Measurements from ENCODE around the gene KIAA1755. TPM values are rescaled to one million over a fixed set of nuclear protein-coding genes. Genes with fewer than 3 reads are reported as not detected.

The KIAA1755 gene
- total RNA-seq, 1 experiment from 2014 or later = 0.22 TPM

DNA sequence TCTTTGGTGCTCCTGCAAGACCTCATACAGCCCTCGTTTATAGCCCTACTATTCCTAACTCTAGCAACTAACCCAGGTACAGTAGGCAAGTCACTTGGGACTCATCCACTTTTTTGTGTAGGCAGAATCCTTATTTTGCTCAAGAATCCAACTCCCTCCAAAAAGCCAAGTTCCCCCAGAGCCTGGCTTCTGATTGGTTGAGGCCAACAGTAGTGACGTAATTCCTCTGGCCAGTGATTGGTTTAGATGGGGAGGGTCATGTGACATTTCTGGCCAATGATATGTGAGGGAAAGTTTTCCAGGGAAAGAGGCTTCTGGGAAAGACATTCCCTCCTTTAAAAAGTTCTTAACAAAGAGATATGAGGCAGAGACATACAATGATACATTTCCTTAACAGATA is 32.1 kb downstream of the KIAA1755 start:
- ChIA-PET CTCF (no interaction called here), POLR2A (ENCODE audit: unreplicated experiment) (no interaction called here)
- BruUV-seq (replicated peaks) = no TSS peak
- Histone ChIP-seq H3F3A (ENCODE audit: insufficient read depth, low read depth) (no peaks in the 10 kb centered on the region; the same call in 1 of the 2 replicates), H3K36me3 (ENCODE audit: low read depth) (no peaks in the 10 kb centered on the region), H3K9me2 (ENCODE audit: insufficient read depth) (no peaks in the 10 kb centered on the region), H3K79me2 (ENCODE audit: low read depth) (no peaks in the 10 kb centered on the region), H3K27me3 (ENCODE audit: insufficient read depth, low read depth) (no peaks in the 10 kb centered on the region), H2AFZ (no peak overlapping the region), H3K4me1 (replicated peaks; ENCODE audit: insufficient read depth) (no peaks in the 10 kb centered on the region), H3K27ac (no peak overlapping the region), H3K4me2 (no peak overlapping the region), H3K4me3 (no peak overlapping the region), H4K20me1 (ENCODE audit: insufficient read depth) (no peaks in the 10 kb centered on the region), H3K9me3 (ENCODE audit: insufficient read depth, low read depth) (no peaks in the 10 kb centered on the region)
- intact Hi-C loops (cut with micrococcal nuclease; ENCODE audit: unreplicated experiment) = no loop called here
- TF ChIP-seq EZH2 (IDR thresholded peaks at IDR 0.05; ENCODE audit: low read depth) = no peak
- TF ChIP-seq, protein P1, sequence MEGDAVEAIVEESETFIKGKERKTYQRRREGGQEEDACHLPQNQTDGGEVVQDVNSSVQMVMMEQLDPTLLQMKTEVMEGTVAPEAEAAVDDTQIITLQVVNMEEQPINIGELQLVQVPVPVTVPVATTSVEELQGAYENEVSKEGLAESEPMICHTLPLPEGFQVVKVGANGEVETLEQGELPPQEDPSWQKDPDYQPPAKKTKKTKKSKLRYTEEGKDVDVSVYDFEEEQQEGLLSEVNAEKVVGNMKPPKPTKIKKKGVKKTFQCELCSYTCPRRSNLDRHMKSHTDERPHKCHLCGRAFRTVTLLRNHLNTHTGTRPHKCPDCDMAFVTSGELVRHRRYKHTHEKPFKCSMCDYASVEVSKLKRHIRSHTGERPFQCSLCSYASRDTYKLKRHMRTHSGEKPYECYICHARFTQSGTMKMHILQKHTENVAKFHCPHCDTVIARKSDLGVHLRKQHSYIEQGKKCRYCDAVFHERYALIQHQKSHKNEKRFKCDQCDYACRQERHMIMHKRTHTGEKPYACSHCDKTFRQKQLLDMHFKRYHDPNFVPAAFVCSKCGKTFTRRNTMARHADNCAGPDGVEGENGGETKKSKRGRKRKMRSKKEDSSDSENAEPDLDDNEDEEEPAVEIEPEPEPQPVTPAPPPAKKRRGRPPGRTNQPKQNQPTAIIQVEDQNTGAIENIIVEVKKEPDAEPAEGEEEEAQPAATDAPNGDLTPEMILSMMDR (conservative IDR thresholded peaks at IDR 0.05) = no peak
- peak in 1 of 2 experiments; percentile 33 for DNase-seq

DNA sequence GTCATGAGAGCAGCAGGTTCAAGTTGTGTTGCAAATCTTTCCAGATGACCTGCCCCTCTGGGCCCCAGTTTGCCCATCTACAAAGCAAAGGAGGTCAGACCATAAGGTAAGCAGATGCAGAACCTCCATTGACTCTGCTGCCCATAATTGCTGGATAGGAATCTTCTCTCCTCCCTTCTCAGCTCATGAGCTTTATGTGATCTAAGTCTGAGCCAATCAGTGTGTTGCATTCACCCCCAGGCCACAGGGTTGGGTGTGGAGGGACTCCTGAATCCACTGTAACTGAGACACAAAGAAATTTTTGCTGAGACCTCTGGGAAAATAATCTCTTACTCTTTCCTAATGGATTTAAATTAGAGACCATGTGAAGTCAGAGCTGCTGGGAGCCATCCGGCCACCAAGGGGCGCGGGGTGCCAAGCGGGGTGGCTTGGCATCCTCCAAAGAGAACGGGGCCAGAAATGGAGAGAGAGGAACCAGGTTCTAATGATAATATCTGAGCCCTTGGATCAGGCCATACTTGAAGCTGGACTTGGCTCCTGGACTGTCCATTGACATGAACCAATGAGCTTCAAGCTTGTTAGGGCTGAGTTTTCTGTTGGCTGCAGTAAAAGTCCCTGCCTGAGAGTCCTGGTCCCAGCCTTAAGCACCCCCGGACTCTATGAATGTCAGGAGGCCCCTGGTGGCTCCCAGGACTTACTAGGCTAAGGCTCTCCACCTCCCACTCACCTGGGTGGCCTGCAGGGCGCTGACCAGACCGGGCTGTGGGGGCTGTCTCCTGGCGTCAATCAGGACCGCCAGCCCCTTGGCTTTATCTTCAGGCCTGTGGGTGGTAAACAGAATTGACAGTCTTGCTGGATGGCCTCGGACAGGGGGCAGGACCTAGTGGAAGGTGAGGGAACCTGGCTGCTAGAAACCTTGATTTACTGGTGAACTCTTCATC is 32.8 kb downstream of the KIAA1755 start:
- no peaks in the 10 kb centered on the region for H3K9me2 ChIP-seq (ENCODE audit: insufficient read depth)
- H3K79me2 ChIP-seq (ENCODE audit: low read depth) = no peaks in the 10 kb centered on the region
- H3K4me3 ChIP-seq = no peak overlapping the region
- H2AFZ ChIP-seq = no peak overlapping the region
- H3K9me3 ChIP-seq (ENCODE audit: insufficient read depth, low read depth) = no peaks in the 10 kb centered on the region
- ChIA-PET CTCF (no interaction called here), POLR2A (ENCODE audit: unreplicated experiment) (no interaction called here)
- BruUV-seq (replicated peaks) = no TSS peak
- TF ChIP-seq, protein P1 (conservative IDR thresholded peaks at IDR 0.05) = no peak
- no peak for TF ChIP-seq EZH2 (IDR thresholded peaks at IDR 0.05; ENCODE audit: low read depth)
- no peaks in the 10 kb centered on the region for H3K27me3 ChIP-seq (ENCODE audit: insufficient read depth, low read depth)
- no peak overlapping the region for H3K4me2 ChIP-seq
- no peak overlapping the region for H3K27ac ChIP-seq
- no peaks in the 10 kb centered on the region for H3K4me1 ChIP-seq (replicated peaks; ENCODE audit: insufficient read depth)
- intact Hi-C loops (cut with micrococcal nuclease; ENCODE audit: unreplicated experiment) = no loop called here
- no peaks in the 10 kb centered on the region for H4K20me1 ChIP-seq (ENCODE audit: insufficient read depth)
- H3F3A ChIP-seq (ENCODE audit: insufficient read depth, low read depth) = no peaks in the 10 kb centered on the region; the same call in 1 of the 2 replicates
- peak in 1 of 2 experiments; percentile 32 for DNase-seq
- H3K36me3 ChIP-seq (ENCODE audit: low read depth) = no peaks in the 10 kb centered on the region

DNA sequence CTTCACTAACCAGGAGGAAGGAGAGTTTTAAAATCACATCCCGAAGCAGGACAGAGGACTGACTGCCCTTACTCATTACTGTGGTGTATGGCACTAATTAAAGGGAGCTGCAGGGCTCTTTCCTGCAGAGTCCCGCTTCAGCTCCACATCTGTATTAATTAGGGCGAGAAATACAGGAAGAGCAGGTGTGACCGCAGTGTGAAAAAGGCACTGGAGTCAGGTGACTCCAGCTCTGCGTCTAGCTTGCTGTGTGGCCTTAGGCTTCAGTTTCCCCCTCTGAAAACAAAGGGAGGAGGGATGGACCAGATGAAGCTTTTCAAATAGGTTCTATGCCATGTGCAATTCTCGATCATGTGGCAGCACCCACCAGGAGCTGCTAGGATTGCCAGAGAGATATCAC is 34.0 kb downstream of the KIAA1755 start:
- intact Hi-C loops (cut with micrococcal nuclease; ENCODE audit: unreplicated experiment) = no loop called here
- Histone ChIP-seq H3K27ac (no peak overlapping the region), H3K9me3 (ENCODE audit: insufficient read depth, low read depth) (no peaks in the 10 kb centered on the region), H3K27me3 (ENCODE audit: insufficient read depth, low read depth) (no peaks in the 10 kb centered on the region), H3K4me2 (no peak overlapping the region), H3K79me2 (ENCODE audit: low read depth) (no peaks in the 10 kb centered on the region), H3K36me3 (ENCODE audit: low read depth) (no peaks in the 10 kb centered on the region), H3K4me1 (replicated peaks; ENCODE audit: insufficient read depth) (no peaks in the 10 kb centered on the region), H3K9me2 (ENCODE audit: insufficient read depth) (no peaks in the 10 kb centered on the region), H4K20me1 (ENCODE audit: insufficient read depth) (no peaks in the 10 kb centered on the region), H3K4me3 (no peak overlapping the region), H2AFZ (no peak overlapping the region), H3F3A (ENCODE audit: insufficient read depth, low read depth) (no peaks in the 10 kb centered on the region; the same call in 1 of the 2 replicates)
- ChIA-PET POLR2A (ENCODE audit: unreplicated experiment) (no interaction called here), CTCF (interaction anchor here (0.6 to 0.8 kb wide), 2 partner anchors 169 to 1900 kb away, joined by 3 to 4 read pairs; no protein-coding TSS in a partner anchor)
- no TSS peak for BruUV-seq (replicated peaks)
- no peak for TF ChIP-seq EZH2 (IDR thresholded peaks at IDR 0.05; ENCODE audit: low read depth)
- TF ChIP-seq, protein P1 (conservative IDR thresholded peaks at IDR 0.05) = no peak
- DNase-seq = peak in 1 of 2 experiments; percentile 34

Data from PC-9 (cell line).